HEK293T (cell line): ENCODE results near the gene MATN1.

ENCODE experiments used
- CTCF ChIA-PET: fragments of 350-600 bp; formaldehyde crosslinking; extraction: SDS; loops from one replicate; lab custom pipeline; 2021; ENCODE audit warnings: antibody characterized with exemption, inconsistent platforms; lab: Yijun Ruan, JAX
- POLR2A ChIA-PET: fragments of 350-600 bp; formaldehyde crosslinking; extraction: SDS; loops from one replicate; lab custom pipeline; 2020; ENCODE audit warnings: antibody characterized with exemption, inconsistent platforms; lab: Yijun Ruan, JAX
- DNase-seq: peaks from one replicate; pipeline ENCODE4 v3.0.0; 2012; ENCODE audit warnings: mixed read lengths; ENCODE audit errors: extremely low spot score
- ARNT ChIP-seq: fragments of 450-650 bp; IDR thresholded peaks from 2 replicates; pipeline ENCODE4 v1.6.1; 2017; ENCODE audit warnings: mild to moderate bottlenecking
- BHLHE40 ChIP-seq: fragments of 450-650 bp; IDR thresholded peaks from 2 replicates; pipeline ENCODE4 v1.6.1; 2016; ENCODE audit warnings: mild to moderate bottlenecking, moderate library complexity, borderline replicate concordance
- CTBP1 ChIP-seq: fragments of 450-650 bp; IDR thresholded peaks from 2 replicates; pipeline ENCODE4 v1.6.1; 2016; ENCODE audit warnings: borderline replicate concordance
- ELF4 ChIP-seq: fragments of 450-650 bp; IDR thresholded peaks from 2 replicates; pipeline ENCODE4 v1.6.1; 2017; ENCODE audit warnings: antibody characterized with exemption
- FOXA1 ChIP-seq: fragments of 450-650 bp; IDR thresholded peaks from 2 replicates; pipeline ENCODE4 v1.6.1; 2016; ENCODE audit warnings: mild to moderate bottlenecking
- FOXK2 ChIP-seq: fragments of 450-650 bp; IDR thresholded peaks from 2 replicates; pipeline ENCODE4 v1.6.1; 2016; ENCODE audit warnings: mild to moderate bottlenecking
- FOXM1 ChIP-seq: fragments of 450-650 bp; IDR thresholded peaks from 2 replicates; pipeline ENCODE4 v1.6.1; 2017; ENCODE audit warnings: mild to moderate bottlenecking, borderline replicate concordance
- HDGF ChIP-seq: fragments of 450-650 bp; IDR thresholded peaks from 2 replicates; pipeline ENCODE4 v1.6.1; 2017; ENCODE audit warnings: antibody characterized with exemption, borderline replicate concordance
- L3MBTL2 ChIP-seq: fragments of 450-650 bp; conservative IDR thresholded peaks from 2 replicates; pipeline ENCODE4 v1.6.1; 2016; ENCODE audit warnings: mild to moderate bottlenecking
- LEF1 ChIP-seq: fragments of 450-650 bp; IDR thresholded peaks from 2 replicates; pipeline ENCODE4 v1.6.1; 2017; ENCODE audit warnings: mild to moderate bottlenecking, borderline replicate concordance
- NFRKB ChIP-seq: fragments of 450-650 bp; IDR thresholded peaks from 2 replicates; pipeline ENCODE4 v1.6.1; 2016; ENCODE audit warnings: mild to moderate bottlenecking, moderate library complexity
- SP1 ChIP-seq: fragments of 450-650 bp; IDR thresholded peaks from 2 replicates; pipeline ENCODE4 v1.6.1; 2017
- SUZ12 ChIP-seq: fragments of 450-650 bp; IDR thresholded peaks from 2 replicates; pipeline ENCODE4 v1.6.1; 2016; ENCODE audit warnings: mild to moderate bottlenecking
- TARDBP ChIP-seq: fragments of 450-650 bp; IDR thresholded peaks from 2 replicates; pipeline ENCODE4 v1.6.1; 2016
- ZNF384 ChIP-seq: fragments of 450-650 bp; IDR thresholded peaks from 2 replicates; pipeline ENCODE4 v1.6.1; 2016
- TF ChIP-seq, protein P1 (sequence below): fragments of 450-650 bp; IDR thresholded peaks from 2 replicates; pipeline ENCODE4 v1.6.1; 2016

MATN1 gene

DNA sequence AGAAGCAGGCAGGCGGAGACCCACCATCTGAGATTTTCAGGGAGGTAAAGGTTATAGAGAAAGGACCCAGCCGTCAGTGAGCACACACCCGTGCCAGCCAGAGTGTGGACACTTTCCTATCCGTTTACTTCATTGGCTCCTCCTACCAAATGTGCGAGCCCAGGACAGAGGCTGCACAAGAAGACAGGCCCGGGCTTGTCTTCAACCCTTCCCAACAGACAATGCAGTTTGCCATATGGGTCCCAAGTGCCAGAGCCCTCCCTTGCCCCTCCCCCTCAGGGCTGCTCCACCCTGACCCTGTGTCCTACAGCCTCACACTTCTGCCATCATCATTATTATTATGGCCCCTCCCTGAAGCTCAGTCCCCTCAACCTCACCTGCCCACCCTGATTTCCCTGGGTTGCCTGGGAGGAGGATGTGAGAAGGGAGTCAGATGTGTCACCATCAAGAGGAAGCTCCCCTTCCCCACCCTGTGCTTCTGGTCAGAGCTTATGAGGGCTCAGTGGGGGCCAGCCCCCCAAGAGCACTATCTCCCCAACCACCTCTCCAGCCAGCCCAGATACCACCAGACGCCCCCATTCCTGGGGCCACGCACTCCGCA, 24.8 kb upstream of the MATN1 start:
- CTCF ChIA-PET: no interaction called here
- TF ChIP-seq ARNT (no peak), ZNF384 (no peak), FOXK2 (no peak), SP1 (no peak), HDGF (no peak), FOXM1 (no peak), LEF1 (no peak), L3MBTL2 (no peak), TARDBP (no peak)
- POLR2A ChIA-PET: no interaction called here
- no peak for DNase-seq

DNA sequence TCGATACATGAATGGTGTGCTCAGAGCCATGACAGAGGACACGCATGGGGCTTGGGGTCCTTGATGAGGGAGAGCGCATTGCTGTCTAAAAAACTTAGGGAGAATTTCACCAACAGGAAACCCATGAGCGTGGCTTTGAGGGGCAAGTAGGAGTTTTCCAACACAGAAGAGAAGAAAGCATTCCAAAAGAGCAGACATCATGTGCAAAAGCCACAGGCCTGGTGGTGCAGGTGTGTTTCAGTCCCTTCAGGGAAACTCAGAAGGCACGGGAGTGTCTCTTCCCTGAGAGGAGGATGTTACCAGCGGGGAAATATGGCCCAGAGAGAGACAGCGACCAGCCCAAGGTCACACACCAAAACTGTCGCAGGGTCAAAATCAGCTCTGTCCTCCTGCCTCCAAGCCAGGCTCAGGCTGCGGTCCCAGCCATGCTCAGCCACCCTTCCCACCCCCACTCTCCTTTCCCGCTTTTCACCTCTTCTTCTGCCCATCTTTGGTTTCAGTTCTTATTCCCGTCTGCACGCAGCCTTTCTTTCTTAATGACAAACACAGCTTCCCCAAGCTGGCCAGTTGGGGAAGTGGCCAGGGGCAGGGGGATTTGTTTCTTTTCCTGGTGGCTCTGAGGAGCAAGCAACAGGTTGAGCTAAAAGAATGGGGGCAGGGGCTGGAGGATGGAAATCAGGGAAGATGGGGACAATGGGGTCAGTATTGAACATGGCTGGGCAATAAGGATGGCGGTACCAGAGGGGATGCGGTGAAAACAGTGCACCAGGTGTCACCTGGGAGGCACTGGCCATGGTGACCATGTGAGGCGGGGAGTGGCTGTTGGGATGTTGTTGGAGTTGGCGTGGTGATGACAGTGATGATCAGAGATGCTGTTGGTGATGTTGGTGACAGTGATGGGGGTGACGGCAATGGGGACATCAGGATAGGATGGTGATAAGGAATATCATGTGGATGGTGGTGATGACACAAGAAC, 23.9 kb upstream of the MATN1 start:
- CTCF ChIA-PET: no interaction called here
- POLR2A ChIA-PET: no interaction called here
- TF ChIP-seq BHLHE40: no peak
- TF ChIP-seq, protein P1, sequence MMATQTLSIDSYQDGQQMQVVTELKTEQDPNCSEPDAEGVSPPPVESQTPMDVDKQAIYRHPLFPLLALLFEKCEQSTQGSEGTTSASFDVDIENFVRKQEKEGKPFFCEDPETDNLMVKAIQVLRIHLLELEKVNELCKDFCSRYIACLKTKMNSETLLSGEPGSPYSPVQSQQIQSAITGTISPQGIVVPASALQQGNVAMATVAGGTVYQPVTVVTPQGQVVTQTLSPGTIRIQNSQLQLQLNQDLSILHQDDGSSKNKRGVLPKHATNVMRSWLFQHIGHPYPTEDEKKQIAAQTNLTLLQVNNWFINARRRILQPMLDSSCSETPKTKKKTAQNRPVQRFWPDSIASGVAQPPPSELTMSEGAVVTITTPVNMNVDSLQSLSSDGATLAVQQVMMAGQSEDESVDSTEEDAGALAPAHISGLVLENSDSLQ: no peak
- no peak for TF ChIP-seq NFRKB
- no peak for TF ChIP-seq TARDBP
- TF ChIP-seq FOXM1: no peak
- TF ChIP-seq LEF1: no peak
- TF ChIP-seq ARNT: no peak
- no peak for TF ChIP-seq ZNF384
- TF ChIP-seq HDGF: no peak
- no peak for TF ChIP-seq CTBP1
- TF ChIP-seq FOXA1: no peak
- TF ChIP-seq SUZ12: no peak
- no peak for TF ChIP-seq L3MBTL2
- TF ChIP-seq FOXK2: no peak
- TF ChIP-seq SP1: no peak
- TF ChIP-seq ELF4: no peak
- no peak for DNase-seq

DNA sequence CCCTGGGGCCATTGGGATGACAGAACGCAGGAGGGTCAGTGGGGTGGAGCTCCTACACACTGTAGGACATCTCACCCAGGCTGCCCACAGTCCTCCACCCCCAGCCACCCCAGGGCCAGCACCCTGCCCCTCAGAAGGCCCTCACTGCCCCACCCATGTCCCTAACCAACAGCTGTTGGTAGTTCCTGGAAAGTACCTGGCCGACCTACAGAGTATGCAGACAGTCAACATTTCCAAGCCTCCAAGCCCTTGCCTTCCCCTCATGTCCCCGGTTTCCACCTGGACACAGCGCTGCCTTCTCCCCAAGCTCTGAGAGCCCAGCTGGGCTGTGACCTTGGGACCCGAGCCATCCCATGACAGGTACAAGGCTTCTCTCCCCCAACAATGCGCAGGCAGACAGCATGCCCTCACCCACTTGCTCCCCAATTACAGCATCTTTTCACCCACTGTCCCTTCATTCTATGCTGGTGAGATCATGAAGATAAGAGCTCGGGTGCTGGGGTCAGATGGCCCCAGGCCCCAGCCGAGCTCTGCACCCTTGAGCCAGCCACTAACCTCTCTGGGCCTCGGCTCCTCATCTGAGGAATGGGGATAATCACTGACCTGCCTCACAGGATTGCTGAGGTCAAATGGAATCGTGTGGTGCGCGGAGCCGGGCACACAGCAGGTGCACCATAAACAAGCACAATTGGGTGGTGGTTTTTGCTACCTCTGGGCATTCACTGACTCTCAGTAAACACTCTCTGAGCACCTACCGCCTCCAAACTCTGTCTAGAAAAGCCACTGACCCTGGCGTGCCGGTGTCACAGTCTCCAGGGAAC, 23.0 kb upstream of the MATN1 start:
- no peak for TF ChIP-seq FOXK2
- TF ChIP-seq, protein P1: no peak
- no peak for TF ChIP-seq CTBP1
- no peak for TF ChIP-seq LEF1
- TF ChIP-seq BHLHE40: no peak
- no peak for TF ChIP-seq ELF4
- no peak for TF ChIP-seq ARNT
- no peak for TF ChIP-seq FOXA1
- no peak for TF ChIP-seq TARDBP
- TF ChIP-seq L3MBTL2: no peak
- TF ChIP-seq SUZ12: no peak
- TF ChIP-seq ZNF384: no peak
- TF ChIP-seq SP1: no peak
- TF ChIP-seq HDGF: no peak
- TF ChIP-seq NFRKB: no peak
- no peak for TF ChIP-seq FOXM1
- CTCF ChIA-PET: no interaction called here
- DNase-seq: no peak
- POLR2A ChIA-PET: no interaction called here

DNA sequence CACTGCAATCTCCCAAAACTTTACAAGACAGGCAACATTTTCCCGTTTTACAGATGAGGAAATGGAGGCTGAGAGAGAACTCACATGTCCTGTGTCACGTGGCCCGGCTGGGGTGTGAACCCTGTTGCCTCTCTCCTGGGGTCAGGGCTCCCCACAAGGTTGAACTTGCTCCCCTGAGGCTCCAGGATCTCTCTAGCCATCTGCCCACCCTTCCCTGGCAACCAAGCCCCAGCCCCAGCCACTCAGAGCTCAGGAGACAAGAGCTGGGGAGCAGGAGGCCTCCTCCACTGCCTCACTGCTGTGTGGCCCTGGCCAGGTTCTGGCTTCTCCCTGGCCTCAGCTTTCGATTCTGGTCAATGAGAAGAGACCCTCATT, 22.4 kb upstream of the MATN1 start:
- POLR2A ChIA-PET: no interaction called here
- CTCF ChIA-PET: no interaction called here
- TF ChIP-seq FOXK2 (no peak), HDGF (no peak), FOXM1 (no peak), SUZ12 (no peak), NFRKB (no peak), ARNT (no peak), L3MBTL2 (no peak)
- TF ChIP-seq, protein P1: no peak
- no peak for DNase-seq

DNA sequence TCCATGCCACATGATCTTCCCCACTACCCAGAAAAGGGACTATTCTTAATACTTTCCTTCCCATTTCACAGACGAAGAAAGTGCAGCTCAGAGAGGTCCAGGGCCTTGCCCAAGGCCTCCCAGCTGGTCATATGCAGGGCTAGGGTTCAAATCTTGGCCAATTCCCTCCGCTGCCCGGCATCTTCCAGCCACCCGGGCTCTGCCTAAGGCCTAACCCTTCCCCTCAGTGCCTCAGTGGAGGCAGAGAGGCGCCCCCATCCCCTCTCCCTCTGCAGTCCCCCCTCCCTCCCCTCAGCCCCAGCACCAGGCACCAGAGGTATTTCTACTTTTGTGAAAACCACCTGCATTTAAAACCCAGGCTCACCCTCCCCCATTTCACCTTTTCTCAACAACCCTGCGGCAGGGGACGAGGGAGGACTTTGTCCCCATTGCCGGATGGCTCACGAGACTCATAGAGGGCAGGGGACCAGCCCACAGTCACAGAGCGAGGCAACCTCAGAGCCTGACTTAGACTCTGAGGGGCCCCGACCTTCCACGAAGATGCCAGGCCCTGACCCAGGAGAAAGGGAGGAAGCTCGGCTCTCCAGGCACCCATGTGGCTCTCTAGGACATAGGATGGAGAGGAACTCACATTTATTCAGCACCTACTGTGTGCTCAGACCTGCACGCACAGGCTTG, 21.9 kb upstream of the MATN1 start:
- ChIA-PET CTCF (no interaction called here), POLR2A (no interaction called here)
- no peak for DNase-seq
- no peak for TF ChIP-seq NFRKB
- TF ChIP-seq SUZ12: no peak
- TF ChIP-seq ZNF384: no peak
- TF ChIP-seq, protein P1: no peak
- no peak for TF ChIP-seq HDGF
- TF ChIP-seq FOXM1: no peak
- no peak for TF ChIP-seq SP1
- TF ChIP-seq BHLHE40: no peak
- TF ChIP-seq FOXK2: no peak
- TF ChIP-seq ELF4: no peak
- no peak for TF ChIP-seq ARNT
- no peak for TF ChIP-seq TARDBP
- no peak for TF ChIP-seq L3MBTL2
- TF ChIP-seq LEF1: no peak
- no peak for TF ChIP-seq FOXA1
- no peak for TF ChIP-seq CTBP1
